NCI-H345 (cell line): ENCODE data around the gene GID8.
"Not testable (repeated sequence)": the region's sequence is repeated elsewhere in the genome, so short reads cannot be mapped to it uniquely, and the experiment has no call there.

Experiments
- DNase-seq: peaks from one replicate; lab custom pipeline; 2025; lab: John Stamatoyannopoulos, UW

The GID8 gene

DNA sequence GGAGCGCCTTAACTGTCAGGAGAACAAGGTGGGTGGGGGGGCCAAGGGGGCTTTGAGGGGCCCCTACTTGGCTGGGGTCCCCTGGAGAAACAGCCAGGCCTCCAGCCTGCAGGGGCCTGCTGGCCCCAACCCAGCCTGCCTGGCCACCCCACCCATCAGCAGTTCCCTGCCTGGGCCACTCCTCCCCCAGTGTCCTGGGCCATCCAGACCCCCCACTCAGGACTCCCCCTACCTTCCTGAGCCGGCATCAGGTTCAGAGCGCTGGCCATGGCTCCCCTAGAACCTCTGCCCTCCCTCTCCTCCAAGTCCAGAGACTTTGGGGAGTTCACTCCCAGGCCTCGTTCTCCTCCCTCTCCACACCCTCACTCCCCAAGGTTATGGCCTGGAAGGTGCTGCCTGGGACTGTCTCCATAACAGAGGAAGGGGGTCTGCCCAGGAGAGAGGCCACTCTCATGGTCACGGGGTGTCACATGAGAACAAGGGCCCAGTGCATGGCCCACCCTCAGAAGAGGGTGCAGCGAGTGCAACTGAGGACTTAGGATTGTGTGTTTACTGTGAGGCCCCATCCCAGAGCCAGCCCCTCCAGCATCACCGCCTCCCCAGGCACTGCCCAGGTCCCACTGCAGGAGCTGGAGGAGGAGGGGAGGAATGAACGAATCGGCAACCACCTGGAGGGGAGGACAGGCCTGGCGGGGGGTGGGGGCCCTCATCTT, 20.6 kb downstream of the GID8 start:
- no peak for DNase-seq

DNA sequence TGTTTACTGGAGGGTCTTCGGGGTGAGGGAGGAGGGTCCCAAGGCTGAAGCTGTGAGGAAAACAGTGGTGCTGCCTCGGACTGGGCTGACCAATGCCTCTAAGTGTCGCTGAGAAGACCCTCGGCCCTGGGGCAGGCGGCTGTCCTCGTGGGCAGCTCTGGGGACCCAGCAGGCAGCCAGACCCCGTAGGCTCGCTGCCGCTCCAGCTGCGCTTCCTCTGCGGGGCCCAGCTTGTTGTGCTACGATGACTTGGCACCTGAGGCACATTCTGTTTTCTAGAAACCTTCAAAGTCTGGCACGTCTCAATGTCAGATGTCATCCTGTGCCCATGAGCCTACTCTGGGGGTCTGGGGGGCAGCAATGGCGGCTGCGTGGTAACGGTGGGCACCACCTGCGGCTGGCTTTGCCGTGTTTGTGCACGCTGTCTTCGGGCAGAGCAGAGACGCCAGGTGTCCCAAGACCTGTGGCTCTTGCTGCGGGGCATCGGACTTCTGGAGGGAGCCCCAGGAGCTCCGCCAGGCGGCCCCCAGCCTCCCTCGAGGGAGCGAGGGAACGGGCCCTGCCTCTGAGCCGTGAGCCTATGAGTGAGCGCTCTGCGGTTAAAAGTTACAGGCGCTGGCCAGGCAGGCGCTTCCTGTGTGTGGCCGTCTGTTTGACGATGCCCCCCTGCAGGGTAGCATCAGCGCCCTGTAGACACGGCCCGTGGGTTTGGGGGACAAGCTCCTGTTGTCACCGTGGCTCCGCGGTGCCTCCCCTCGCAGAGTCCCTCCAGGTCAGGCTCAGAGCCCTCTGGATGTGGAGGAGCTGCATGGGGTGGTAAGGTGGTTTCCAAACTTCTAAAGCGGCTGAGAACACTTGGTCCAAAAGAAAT, 21.4 kb downstream of the GID8 start:
- no peak for DNase-seq

DNA sequence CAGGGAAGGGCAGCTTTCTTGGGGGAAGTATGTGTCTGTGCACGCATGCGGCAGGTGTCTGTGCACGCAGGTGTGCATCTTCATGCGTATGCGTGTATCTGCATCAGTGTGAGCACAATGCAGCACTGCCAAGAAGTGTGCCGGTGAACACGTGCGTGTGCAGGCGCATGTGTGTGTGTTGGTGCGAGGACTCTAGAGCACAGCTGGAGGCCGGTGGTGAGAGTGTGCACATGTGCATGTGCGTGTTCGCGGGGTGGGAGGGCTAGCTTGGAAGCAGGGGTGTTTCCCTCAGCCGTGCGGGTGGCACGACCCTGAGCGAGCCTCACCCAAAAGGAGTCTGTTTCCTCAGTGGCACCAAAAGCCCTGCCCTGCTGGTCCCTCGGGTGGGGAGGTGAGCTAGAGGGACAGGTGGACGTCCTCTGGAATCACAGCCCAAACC, 22.1 kb downstream of the GID8 start:
- DNase-seq, result no peak

DNA sequence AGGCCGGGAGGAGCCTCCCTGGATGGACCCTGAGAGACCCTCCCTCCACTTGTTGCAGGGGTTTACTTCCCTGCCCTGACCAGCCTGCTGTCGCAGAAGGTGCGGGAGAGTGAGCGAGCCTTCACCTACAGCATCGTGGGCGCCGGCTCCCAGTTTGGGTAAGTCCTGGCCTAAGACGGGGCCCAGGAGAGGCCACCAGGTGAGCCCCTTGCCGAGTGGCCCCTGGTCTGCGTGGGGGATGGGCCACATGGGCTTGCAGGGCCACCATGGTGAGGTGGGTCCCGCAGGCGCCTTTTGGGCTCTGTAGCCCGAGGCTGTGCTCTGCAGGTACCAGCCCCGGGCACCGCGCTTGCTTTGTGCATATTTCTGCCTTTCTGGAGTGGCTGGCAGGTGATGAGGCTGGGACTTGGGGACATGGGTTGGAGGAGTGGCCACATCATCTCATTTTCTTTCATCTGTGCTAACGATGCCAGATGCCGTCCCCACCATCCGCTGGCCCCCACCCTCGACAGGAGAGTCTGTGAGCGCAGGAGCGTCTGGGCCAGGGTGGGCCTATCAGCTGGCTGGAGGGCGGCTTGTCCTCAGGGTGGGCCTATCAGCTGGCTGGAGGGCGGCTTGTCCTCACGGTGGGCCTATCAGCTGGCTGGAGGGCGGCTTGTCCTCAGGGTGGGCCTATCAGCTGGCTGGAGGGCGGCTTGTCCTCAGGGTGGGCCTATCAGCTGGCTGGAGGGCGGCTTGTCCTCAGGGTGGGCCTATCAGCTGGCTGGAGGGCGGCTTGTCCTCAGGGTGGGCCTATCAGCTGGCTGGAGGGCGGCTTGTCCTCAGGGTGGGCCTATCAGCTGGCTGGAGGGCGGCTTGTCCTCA, 22.7 kb downstream of the GID8 start:
- DNase-seq, result not testable (repeated sequence)

- DNase-seq, result no peak
Measured at GRCh38 chr20:62961310-62961783, 23.4 kb downstream of the GID8 start.

DNA sequence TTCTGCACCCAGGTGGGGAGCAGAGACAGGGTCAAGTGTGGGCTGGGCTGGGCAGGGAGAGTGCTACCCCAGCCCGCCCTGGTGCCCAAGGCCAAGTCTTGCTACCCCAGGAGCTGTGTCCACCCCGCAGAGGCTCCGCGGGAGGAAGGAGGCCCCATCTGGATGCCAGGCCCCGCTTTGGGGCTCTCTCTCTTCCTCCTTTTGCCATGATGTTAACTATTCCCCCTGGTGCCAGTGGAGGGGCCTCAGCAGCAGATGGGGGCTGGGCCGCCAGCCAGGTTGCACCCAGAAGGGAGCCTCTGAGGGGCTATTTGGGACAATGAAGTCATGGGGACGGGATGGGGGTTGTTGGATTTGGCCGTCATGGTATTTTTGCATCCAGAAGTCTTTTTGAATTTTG, 23.9 kb downstream of the GID8 start:
- DNase-seq, result no peak

- no peak for DNase-seq
Measured at GRCh38 chr20:62962221-62962879, 24.4 kb downstream of the GID8 start.

GRCh38 chr20:62962891-62963613, 25.1 kb downstream of the GID8 start:
- DNase-seq, result no peak

DNA sequence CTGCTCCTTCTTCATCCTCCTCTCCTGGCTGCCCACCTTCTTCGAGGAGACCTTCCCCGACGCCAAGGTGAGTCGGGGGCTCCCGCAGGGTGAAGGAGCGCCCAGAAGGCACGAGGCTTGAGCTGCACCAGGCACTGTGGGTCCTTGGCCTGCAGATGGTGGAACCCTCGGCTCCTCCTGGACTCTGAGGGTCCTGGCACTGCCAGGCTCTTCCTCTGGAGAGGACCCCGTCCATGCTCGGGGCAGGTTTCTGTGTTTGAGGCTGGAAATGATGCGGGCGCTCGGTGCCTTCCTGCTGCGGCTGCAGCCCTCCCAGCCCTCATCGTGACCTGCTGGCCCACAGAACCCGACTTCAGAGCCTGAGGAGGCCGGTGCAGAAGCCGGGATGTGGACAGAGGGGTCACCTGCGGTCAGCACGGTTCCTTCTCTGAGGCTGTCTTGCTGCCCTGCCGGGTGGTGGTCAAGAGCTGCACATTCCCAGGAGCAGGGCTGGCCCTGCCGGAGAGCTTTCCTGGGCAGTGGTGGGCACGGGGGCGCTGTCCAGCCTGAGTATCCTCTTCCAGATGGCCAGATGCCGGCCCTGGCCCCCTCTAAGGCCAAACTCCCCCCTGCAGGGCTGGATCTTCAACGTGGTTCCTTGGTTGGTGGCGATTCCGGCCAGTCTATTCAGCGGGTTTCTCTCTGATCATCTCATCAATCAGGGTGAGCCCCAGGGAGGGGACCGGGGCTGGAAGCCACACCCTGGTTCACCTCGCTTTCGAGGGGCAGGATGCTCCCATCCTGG, 25.9 kb downstream of the GID8 start:
- DNase-seq, result no peak

- no peak for DNase-seq
Measured at GRCh38 chr20:62964700-62965099, 26.8 kb downstream of the GID8 start.

DNA sequence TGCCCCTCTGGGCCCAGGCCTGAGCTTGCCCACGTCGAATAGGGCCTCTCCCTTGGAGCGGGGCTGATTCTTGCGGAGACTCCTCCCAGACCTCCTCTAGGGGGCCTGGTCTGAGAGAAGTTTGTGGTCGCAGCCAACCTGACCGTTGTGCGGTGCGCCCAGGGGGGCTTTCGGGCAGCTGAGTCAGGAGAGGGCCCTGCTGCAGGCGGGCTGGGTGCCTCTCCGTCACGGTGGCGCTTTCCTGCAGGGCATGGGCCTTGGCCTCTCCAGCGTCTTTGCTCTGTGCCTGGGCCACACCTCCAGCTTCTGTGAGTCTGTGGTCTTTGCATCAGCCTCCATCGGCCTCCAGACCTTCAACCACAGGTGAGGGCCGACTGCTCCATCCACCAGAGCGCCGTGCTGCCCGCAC, 27.4 kb downstream of the GID8 start:
- no peak for DNase-seq

DNA sequence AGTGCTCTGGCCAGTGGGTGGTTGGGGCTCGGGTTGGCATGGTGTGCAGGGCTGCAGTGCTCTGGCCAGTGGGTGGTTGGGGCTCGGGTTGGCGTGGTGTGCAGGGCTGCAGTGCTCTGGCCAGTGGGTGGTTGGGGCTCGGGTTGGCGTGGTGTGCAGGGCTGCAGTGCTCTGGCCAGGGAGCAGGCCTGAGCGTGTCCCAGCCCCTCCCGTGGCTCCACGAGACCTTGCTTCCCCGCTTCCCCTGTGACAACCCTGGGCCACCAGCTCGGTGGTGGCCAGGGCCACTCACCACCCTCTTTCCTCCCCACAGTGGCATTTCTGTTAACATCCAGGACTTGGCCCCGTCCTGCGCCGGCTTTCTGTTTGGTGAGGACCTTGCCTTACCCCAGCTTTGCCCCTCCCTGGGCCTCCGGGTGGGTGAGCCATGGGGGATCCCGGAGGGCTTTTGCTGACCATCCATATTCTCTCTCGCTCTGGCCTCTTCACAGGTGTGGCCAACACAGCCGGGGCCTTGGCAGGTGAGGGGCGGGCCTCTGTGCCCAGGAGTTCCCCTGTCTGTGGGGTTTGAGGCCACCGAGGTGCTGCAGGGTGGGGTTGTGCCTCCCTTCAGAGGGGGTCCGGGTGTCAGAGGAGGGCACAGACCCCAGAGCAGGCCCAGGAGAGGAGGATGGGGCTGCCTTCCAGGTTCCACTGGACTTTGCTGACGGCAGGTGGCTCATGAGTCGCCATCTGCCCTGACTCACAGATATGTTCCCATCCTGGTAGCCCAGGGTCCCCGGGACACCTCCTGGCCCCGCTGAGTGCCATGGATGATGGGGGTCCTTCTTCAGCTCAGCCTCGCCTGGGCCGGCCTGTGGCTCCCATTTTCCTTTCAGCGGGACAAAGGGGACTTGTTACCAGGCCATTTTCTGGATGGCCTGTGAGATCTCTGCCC, 28.5 kb downstream of the GID8 start:
- DNase-seq, result no peak

- DNase-seq, result no peak
Measured at GRCh38 chr20:62967149-62967501, 29.2 kb downstream of the GID8 start.

DNA sequence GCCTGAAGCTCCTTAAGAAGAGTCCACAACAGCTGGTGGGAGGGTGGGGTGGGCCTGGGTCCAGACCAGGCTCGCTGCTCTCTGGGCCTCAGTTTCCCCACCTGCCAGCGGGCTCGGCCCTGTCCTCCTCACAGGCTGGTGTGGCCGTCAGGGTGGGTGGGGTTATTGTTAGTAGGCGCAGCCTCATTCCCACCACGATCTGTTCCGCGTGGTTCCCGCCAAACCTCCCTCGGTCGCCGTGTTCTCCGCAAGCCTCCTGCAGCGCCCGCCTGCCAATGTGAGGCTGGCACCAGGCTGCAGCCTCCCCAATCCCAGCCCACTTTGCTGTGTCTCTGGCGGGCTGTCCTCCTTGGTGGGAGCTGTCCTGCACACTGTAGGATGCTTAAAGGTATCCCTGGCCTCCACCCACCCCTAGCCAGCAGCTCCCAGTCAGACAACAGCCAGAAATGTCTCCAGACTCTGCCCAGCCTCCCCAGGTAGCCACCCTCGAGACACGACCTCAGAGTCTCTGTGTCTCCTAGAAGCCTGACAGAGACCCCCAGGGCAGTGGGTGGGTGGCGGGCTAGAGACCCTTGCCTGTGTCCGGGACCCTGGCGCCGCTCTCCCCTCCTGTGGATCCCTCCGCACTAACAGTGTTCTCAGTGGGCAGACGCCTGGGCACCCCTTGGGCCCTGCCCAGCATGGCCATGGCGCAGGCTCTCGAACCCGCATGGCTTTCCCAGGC, 29.8 kb downstream of the GID8 start:
- no peak for DNase-seq

- DNase-seq, result no peak
Measured at GRCh38 chr20:62968378-62969178, 30.6 kb downstream of the GID8 start.

GRCh38 chr20:62969179-62969760, 31.3 kb downstream of the GID8 start:
- no peak for DNase-seq

DNA sequence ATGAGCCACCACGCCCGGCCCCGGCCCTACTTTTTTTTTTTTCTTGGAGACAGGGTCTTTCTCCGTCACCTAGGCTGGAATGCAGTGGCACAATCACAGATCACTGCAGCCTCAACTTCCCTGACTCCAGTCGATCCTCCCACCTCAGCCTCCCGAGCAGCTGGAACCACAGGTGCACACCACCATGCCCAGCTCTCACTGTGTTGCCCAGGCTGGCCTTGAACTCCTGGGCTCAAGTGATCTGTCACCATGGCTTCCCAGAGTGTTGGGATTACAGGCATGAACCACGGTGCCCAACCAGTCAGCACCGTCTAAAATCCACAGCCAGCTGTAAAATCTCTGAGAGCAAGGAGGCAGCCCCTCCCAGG, 32.0 kb downstream of the GID8 start:
- DNase-seq, result no peak
